Lower leg skin (tissue), 4 donors: ENCODE results near the gene PLCG2. TPM values are rescaled to one million over a fixed set of nuclear protein-coding genes. Genes with fewer than 3 reads are reported as not detected.

Experiments
- DNase-seq, 2 donors: peaks; one replicate each; pipeline ENCODE4 v3.0.0-alpha.2; 2019; ENCODE audit warnings: low spot score in 2 of 2
- H3K4me3 ChIP-seq: fragments of 200-600 bp; sonication (generic); 2 replicates; pipeline ENCODE4 v1.5.1; 2017; ENCODE audit warnings: mild to moderate bottlenecking, low read depth; ENCODE audit not compliant: poor library complexity, severe bottlenecking
- POLR2A ChIP-seq, 2 donors: fragments of 450-650 bp; IDR thresholded peaks; one replicate each; pipeline ENCODE4 v1.6.1; 2016 to 2017; ENCODE audit warnings: antibody characterized with exemption in 2 of 2, mild to moderate bottlenecking in 1 of 2, moderate library complexity in 1 of 2
- WGBS, 2 donors: methylation state at CpG; one replicate each; pipeline ENCODE4 v1.1.5; 2018; 5-methylcytosine and 5-hydroxymethylcytosine counted together
- intact Hi-C: fragments of 100-400 bp; cut with DNase I; formaldehyde crosslinking; loops from one replicate; pipeline ENCODE4 v1.15.0; 2023; ENCODE audit warnings: low total_unique reads
- total RNA-seq, 4 donors: library from RNA; depleted of rRNA; stranded (reverse); fragments of >200 nt; gene quantifications; one replicate each; pipeline ENCODE4 v1.1.0, GENCODE V29; 2016
- TF ChIP-seq, protein P1 (sequence below), 3 donors: fragments of 450-650 bp; IDR thresholded peaks; one replicate each; pipeline ENCODE4 v1.5.1; 2016; ENCODE audit warnings: antibody characterized with exemption in 3 of 3, mild to moderate bottlenecking in 3 of 3, moderate library complexity in 2 of 3

PLCG2 gene
- total RNA-seq, 4 donors from 2014 or later = 7.0 to 14.1 (median 10.2) TPM

DNA sequence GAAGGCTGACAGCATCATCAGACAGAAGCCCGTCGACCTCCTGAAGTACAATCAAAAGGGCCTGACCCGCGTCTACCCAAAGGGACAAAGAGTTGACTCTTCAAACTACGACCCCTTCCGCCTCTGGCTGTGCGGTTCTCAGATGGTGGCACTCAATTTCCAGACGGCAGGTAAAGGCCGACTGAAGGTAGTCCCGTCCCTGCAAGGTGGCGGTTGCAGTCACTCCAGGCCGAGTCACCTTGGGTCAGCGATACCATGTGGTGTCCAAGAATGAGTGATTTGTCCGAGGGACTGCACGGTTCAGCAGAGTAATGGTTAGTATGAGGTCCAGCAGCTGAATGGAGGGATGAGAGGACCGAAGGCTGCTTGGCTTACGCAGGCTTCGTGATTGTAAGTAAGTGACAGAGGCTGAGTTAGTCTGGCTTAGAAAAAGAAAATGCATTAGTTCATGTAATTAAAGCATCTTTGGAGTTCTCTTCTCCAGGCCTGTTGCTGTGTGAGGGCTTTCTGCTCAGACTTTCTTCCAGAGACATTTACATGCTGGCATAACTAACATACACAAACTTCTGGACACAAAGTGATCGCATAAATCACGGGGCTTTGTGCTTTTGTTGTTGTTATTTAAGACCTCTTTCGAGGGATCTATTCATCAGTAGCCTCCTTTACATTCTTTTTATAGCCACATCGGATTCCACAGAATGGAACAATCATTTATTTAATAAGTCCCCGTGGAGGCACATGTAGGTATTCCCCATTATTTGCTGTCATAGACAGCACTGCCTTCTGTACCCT is 157.3 kb downstream of the PLCG2 start:
- intact Hi-C loops = no loop called here
- TF ChIP-seq, protein P1, sequence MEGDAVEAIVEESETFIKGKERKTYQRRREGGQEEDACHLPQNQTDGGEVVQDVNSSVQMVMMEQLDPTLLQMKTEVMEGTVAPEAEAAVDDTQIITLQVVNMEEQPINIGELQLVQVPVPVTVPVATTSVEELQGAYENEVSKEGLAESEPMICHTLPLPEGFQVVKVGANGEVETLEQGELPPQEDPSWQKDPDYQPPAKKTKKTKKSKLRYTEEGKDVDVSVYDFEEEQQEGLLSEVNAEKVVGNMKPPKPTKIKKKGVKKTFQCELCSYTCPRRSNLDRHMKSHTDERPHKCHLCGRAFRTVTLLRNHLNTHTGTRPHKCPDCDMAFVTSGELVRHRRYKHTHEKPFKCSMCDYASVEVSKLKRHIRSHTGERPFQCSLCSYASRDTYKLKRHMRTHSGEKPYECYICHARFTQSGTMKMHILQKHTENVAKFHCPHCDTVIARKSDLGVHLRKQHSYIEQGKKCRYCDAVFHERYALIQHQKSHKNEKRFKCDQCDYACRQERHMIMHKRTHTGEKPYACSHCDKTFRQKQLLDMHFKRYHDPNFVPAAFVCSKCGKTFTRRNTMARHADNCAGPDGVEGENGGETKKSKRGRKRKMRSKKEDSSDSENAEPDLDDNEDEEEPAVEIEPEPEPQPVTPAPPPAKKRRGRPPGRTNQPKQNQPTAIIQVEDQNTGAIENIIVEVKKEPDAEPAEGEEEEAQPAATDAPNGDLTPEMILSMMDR (IDR thresholded peaks at IDR 0.05) = no peak
- TF ChIP-seq POLR2A (IDR thresholded peaks at IDR 0.05) = no peak
- 83 to 87% methylated on average over 22 of the region's 23 CpGs for WGBS, 2 donors
- DNase-seq = no peak
- H3K4me3 ChIP-seq = no peak overlapping the region

DNA sequence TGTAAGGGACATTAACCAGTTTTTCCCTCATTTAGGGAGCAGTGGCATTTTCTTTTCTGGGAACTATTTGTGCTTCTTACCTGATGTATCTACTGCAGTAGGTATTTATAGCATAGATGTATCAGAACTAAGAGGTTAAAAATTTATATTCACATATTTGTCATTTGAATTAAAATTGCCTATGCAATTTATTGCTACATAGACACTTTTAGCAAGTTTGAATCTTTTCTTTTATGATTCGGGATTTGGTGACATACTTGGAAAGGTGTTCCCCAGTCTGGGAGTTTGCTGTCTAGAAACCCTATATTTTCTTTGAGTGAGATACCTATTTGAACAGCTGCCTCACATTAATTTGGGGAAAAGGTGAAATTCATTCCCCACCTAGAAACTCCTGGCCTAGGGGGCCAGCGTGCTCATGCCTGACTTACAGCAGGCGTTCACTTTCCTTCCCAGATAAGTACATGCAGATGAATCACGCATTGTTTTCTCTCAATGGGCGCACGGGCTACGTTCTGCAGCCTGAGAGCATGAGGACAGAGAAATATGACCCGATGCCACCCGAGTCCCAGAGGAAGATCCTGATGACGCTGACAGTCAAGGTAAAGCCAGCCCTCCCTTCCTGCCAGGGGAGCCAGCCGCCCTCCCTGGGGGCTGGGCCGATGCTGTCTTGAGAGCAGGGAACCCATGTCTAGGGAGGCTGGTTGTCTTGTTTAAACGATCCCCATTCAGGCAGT is 158.4 kb downstream of the PLCG2 start:
- intact Hi-C loops = no loop called here
- 55 to 64% methylated on average over 13 of the region's 13 CpGs for WGBS, 2 donors
- TF ChIP-seq, protein P1 (IDR thresholded peaks at IDR 0.05) = no peak
- TF ChIP-seq POLR2A (IDR thresholded peaks at IDR 0.05) = no peak
- H3K4me3 ChIP-seq = no peak overlapping the region
- DNase-seq = no peak

DNA sequence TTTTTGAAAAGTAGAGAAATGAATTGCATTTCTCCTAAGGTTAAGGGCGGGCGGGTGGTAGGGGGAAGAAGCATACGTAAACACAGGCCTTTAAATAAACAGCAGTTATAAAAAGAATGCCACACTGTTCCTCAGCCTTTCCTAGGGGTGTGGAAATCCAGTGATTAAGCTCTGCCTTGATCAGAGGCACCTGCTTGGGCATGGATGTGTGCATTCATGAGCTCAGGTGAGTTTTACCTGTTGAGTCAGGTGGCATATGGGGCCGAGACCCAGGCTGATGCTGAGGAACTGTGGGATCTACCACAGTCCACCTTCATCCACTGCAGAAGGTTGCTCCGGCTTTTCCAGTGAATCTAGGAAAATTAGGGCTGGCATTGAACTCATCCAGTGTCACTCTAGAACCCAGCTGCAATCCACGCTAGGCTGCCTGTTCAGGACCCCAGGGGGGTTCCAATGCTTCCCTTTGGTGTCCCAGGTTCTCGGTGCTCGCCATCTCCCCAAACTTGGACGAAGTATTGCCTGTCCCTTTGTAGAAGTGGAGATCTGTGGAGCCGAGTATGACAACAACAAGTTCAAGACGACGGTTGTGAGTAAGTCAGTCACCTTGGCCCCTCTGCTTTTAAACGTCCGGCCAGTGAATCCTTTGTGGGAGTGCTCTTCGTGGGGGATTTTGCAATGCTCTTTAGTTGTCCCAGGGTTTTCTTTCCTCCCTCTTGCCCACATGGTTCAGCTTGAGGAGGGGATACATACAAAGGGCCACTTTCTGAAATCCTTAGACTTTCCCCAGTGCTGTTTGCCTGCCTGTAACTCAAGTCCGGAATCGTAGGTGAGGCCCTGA is 159.5 kb downstream of the PLCG2 start:
- no peak for TF ChIP-seq POLR2A (IDR thresholded peaks at IDR 0.05)
- TF ChIP-seq, protein P1 (IDR thresholded peaks at IDR 0.05) = no peak
- intact Hi-C loops = no loop called here
- 84 to 91% methylated on average over 17 of the region's 17 CpGs for WGBS, 2 donors
- DNase-seq = no peak
- no peak overlapping the region for H3K4me3 ChIP-seq

DNA sequence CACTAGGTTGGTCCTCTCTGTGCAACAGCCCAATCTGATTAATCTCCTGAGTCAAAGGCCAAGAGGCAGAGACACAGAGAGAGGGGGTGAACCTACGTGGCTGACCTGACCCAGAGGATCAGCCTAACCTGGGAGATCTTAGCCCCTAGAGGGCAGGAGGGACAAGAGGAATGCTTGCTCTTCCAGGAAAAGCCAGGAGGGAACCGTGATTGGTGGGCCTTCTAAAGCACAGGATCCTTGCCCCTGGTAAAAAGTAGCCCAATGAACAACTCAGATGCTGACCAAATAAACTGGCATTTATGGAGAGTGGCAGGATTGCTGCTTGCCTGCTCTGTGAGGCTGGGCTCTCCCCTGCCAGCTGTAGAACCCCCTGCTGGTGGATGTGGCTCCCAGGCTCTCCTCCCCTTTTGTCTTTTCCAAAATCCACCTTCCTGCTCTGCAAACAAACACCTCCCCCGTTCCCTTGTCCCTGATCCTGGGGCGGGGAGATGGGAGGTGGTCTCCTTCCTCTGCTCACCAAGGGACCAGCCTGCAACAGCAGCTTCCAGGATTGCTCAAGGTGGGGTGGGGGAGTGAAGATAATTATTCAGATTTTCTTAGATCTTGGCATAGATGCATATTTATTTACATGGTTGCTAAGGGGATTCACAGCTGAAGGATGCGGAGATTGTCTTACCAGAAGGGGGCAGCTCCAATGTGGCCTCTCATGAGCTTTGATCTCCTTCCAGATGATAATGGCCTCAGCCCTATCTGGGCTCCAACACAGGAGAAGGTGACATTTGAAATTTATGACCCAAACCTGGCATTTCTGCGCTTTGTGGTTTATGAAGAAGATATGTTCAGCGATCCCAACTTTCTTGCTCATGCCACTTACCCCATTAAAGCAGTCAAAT is 160.3 kb downstream of the PLCG2 start:
- TF ChIP-seq, protein P1 (IDR thresholded peaks at IDR 0.05) = no peak
- TF ChIP-seq POLR2A (IDR thresholded peaks at IDR 0.05) = no peak
- WGBS, 2 donors = 71 to 78% methylated on average over 7 of the region's 7 CpGs
- intact Hi-C loops = no loop called here
- no peak overlapping the region for H3K4me3 ChIP-seq
- no peak for DNase-seq
